ENCODE data around the gene RPL18A.

Gene RPL18A

GRCh38 chr19:17859533-17860330, at the start of gene RPL18A:
RPL18A (plus strand) TSS chr19:17859910; CDS start chr19:17859957, 47 bp downstream.
- DNase-seq (ENCODE audit: low spot score): peak; percentile 92

GRCh38 chr19:17811103-17811502, 48.6 kb upstream of the RPL18A start:
- DNase-seq (ENCODE audit: low spot score): no peak

- no peak for DNase-seq (ENCODE audit: low spot score)
Measured at GRCh38 chr19:17811681-17812080, 48.0 kb upstream of the RPL18A start.

GRCh38 chr19:17812099-17812498, 47.6 kb upstream of the RPL18A start:
- no peak for DNase-seq (ENCODE audit: low spot score)

- no peak for DNase-seq (ENCODE audit: low spot score)
Measured at GRCh38 chr19:17817668-17818363, 41.9 kb upstream of the RPL18A start.

GRCh38 chr19:17821190-17821589, 38.5 kb upstream of the RPL18A start, which contains the start of gene INSL3:
INSL3 (minus strand) TSS chr19:17821519; CDS start chr19:17821506, 13 bp downstream.
- DNase-seq (ENCODE audit: low spot score): no peak

GRCh38 chr19:17824339-17824738, 35.4 kb upstream of the RPL18A start:
- DNase-seq (ENCODE audit: low spot score): no peak

- no peak for DNase-seq (ENCODE audit: low spot score)
Measured at GRCh38 chr19:17826508-17827056, 33.1 kb upstream of the RPL18A start.

- DNase-seq (ENCODE audit: low spot score): peak; percentile 90
Measured at GRCh38 chr19:17829855-17830566, 29.7 kb upstream of the RPL18A start.

GRCh38 chr19:17830567-17831418, 28.9 kb upstream of the RPL18A start:
- DNase-seq (ENCODE audit: low spot score): peak; percentile 99

GRCh38 chr19:17831419-17831888, 28.3 kb upstream of the RPL18A start:
- DNase-seq (ENCODE audit: low spot score): no peak

GRCh38 chr19:17832443-17833208, 27.1 kb upstream of the RPL18A start:
- DNase-seq (ENCODE audit: low spot score): no peak

- DNase-seq (ENCODE audit: low spot score): no peak
Measured at GRCh38 chr19:17834350-17835181, 25.1 kb upstream of the RPL18A start.

- DNase-seq (ENCODE audit: low spot score): no peak
Measured at GRCh38 chr19:17835182-17836006, 24.3 kb upstream of the RPL18A start.

- DNase-seq (ENCODE audit: low spot score): no peak
Measured at GRCh38 chr19:17836530-17836929, 23.2 kb upstream of the RPL18A start.

GRCh38 chr19:17837972-17838371, 21.7 kb upstream of the RPL18A start:
- no peak for DNase-seq (ENCODE audit: low spot score)

GRCh38 chr19:17840019-17840418, 19.7 kb upstream of the RPL18A start:
- DNase-seq (ENCODE audit: low spot score): no peak

GRCh38 chr19:17841371-17841809, 18.3 kb upstream of the RPL18A start:
- DNase-seq (ENCODE audit: low spot score): no peak

Data from D341Med (cell line).